GM20000 (cell line): ENCODE results near the gene EVI5.
A peak's percentile ranks its signal among the peaks of the same experiment; 100 is the strongest.
"Not testable (repeated sequence)": the region's sequence is repeated elsewhere in the genome, so short reads cannot be mapped to it uniquely, and the experiment has no call there.

Experiments used
- DNase-seq: peaks from one replicate; pipeline ENCODE4 v3.0.0; 2012; ENCODE audit warnings: low spot score
- TF ChIP-seq, protein P1 (sequence below): IDR thresholded peaks from 2 replicates; pipeline ENCODE4 v1.5.1; 2012; ENCODE audit warnings: mild to moderate bottlenecking, control low read depth; ENCODE audit errors: extremely low read depth, missing control alignments

EVI5 gene

DNA sequence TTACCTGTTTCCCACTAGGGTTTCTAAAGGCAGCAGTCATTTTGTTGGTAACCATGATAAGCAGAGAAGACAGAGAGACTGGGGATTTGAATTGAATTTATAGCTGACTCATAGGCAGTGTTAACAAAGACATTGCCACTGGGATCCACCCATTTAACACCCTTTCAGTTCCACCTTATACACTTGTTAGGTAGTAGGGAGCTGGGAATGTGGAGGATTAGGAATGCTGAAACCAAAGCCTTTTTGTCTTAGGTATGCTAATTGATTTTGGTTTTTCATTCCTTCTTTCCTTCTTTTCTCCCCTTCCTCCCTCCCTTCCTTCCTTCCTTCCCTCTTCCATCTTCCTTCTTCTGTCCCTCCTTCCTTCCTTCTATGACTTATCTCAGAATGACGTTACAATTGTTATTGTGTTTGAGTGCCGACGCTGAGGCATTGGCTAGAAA lies 7.5 kb upstream of the EVI5 start:
- no peak for DNase-seq
- TF ChIP-seq, protein P1, sequence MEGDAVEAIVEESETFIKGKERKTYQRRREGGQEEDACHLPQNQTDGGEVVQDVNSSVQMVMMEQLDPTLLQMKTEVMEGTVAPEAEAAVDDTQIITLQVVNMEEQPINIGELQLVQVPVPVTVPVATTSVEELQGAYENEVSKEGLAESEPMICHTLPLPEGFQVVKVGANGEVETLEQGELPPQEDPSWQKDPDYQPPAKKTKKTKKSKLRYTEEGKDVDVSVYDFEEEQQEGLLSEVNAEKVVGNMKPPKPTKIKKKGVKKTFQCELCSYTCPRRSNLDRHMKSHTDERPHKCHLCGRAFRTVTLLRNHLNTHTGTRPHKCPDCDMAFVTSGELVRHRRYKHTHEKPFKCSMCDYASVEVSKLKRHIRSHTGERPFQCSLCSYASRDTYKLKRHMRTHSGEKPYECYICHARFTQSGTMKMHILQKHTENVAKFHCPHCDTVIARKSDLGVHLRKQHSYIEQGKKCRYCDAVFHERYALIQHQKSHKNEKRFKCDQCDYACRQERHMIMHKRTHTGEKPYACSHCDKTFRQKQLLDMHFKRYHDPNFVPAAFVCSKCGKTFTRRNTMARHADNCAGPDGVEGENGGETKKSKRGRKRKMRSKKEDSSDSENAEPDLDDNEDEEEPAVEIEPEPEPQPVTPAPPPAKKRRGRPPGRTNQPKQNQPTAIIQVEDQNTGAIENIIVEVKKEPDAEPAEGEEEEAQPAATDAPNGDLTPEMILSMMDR, result no peak

DNA sequence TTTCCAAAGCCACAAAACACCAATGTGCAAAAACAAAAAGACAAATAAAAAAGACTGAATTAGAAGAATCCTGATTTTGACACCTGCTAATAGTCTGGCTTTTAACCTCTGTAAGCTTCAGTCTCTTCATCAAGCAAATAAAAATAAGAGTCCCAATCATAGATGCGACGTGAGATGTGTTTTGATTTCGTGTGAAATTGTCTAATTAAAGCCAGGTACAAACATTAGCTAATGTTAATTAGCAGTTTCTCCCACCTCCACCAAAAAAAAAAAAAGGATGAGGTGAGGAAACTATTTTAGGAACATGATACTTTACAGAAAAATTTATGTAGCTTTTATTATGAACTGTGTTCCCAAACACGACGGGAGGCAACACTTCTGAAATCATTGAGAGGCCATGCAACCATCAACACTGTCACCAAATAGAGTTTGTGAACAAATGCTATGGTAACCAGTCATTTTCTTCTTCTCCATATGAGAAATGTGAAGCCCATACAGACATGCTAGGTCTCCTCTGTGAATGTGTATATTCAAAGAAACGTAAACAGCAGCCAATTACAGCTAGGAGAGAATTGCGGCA lies 6.7 kb upstream of the EVI5 start:
- TF ChIP-seq, protein P1, result no peak

DNA sequence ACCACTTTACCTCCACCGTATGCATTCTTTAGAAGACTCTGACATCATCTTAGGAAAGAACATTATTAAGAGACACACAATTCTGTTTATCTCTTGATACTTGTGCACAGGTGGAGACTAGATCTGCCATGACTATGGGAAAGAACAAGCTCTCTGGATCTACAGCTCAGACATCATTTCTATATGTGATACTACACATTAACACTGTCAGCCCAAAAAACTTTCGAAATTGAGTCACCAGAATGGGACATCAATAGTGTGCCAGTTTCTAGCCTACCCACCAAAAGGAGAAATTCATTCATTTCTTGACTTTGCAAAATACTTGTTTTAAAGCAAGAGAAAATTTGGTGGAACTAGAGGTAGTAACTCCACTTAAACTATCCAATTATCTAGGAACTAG lies 6.0 kb upstream of the EVI5 start:
- no peak for DNase-seq
- TF ChIP-seq, protein P1, result no peak

More for the DNA sequence above, 6.7 kb upstream of the EVI5 start:
- DNase-seq, result no peak

DNA sequence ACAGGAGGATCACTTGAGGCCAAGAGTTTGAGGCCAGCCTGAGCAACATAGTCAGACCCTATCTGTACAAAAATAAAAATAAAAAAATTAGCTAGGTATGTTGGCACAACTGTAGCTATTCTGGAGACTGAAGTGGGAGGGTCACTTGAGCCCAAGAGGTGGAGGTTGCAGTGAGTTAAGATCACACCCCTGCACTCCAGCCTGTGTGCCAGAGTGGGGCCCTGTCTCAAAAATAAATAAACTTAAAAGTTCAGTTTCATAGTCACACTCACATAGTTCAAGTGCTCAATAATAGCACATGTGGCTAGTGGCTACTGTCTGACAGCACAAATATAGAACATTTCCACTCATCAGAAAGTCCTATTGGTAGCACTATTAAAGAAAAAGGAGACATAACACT lies 5.2 kb upstream of the EVI5 start:
- TF ChIP-seq, protein P1, result no peak
- no peak for DNase-seq

DNA sequence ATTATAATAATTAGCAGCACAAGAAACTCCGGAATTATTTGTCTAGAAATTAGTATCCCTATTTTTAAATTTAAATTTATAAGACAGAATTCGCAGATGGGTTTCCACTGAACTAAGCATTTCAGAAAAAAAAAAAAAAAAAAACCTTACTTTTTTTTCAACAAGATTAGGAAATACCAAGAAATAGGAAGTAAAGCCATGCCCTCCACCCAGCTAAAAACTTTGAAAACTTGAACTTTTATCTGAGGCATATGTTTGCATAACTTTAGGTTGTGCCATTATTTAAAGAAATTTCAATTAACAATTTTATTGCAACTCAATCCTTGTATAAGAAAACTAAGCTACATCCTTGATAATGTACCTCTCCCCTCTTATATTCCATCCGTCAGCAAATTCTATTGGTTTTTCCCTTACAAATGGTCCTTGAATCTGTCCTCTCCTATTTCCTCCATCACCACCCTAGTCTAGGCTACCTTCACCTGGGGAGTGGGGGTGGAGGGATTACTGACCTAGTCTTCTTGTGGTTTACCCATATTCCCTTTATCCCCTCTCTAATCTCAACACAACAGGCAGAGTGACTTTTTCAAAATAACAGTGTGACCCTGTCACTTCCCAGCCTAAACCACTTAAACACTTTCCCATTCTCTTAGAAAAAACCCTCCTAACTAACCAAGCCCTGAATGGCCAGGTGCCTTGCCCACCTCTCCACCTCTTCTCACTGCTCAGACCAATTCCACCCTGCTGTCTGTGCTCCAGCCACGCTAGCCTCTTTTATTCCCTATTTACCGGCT lies 1.4 kb upstream of the EVI5 start:
- TF ChIP-seq, protein P1, result no peak
- no peak for DNase-seq

DNA sequence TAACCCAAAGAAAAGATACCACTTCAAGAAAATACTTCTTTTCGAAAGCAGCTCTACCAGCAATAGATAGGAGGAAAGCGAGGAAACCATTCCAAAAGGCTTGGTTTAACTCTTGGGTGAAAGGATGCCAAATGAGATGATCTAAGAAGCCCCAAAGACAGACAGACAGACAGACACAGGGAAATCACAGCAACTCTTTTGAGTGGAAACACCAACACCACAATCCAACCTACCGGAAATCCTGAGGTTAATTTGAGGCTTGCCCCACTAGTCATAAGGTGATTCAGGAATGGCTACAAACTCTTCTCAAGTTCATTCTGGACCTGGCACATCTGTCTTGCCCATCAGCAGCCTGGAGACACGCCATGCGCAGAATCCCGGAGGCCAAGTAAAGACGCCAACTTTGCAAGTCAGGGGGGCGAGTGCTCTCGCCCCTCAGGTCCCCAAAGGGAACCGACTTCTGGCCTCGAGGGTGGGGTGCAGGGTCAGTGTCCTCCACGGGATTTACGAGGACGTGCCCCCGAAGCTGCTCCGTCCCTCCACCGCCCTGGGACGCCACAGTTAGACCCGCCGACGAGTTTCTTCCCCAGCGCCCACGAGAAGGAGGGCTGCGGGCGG lies 778 bp downstream of the EVI5 start:
- TF ChIP-seq, protein P1, result no peak
- DNase-seq, result peak; percentile 45

DNA sequence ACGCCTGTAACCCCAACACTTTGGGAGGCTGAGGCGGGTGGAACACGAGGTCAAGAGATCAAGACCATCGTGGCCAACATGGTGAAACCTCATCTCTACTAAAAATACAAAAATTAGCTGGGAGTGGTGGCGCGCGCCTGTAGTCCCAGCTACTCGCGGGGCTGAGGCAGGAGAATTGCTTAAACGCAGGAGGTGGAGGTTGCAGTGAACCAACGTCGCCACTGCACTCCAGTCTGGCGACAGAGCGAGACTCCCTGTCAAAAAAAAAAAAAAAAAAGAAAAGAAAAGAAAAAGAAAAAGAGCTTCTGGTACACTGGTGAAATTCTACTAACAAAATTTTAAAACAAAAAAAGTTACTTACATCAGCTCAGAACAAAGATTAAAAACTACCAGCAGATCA lies 1.4 kb downstream of the EVI5 start:
- DNase-seq, result not testable (repeated sequence)

DNA sequence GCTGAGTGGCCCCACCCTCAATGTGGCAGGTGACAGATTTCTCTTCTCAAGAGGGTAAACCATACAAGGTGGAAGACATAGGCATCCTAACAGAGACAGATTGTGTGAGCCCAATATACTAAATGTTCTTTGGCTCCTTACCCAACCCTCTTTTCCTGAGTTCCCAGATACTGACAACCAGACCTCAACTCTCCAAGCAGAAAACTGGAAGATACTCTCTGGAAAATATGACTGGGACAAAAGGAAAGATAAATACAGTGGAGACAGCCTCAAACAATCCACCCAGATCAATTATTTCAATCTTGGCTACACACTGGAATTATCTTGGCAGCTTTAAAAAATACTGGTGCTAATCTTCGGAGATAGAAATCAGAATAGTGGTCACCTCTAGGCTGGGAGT lies 6.5 kb downstream of the EVI5 start:
- no peak for DNase-seq
- TF ChIP-seq, protein P1, result no peak
